K562 (cell line): Measurements from ENCODE around the gene COL15A1. TPM values are rescaled to one million over a fixed set of nuclear protein-coding genes. Genes with fewer than 3 reads are reported as not detected.

Source experiments
- ATAC-seq: fragments of 200-7000 bp; cut with Tn5 transposase; 3 replicates; pipeline ENCODE4 v1.9.1; 2020; ENCODE audit warnings: moderate library complexity
- BruUV-seq: library from RNA; stranded (reverse); fragments of 400-500 nt; replicated peaks from 2 replicates; lab custom pipeline; 2021; lab: Mats Ljungman, UMichigan
- CTCF ChIA-PET: fragments of 300-600 bp; formaldehyde crosslinking; extraction: SDS; loops from one replicate; lab custom pipeline; 2021; ENCODE audit warnings: low intra/inter-chr PET ratio; lab: Yijun Ruan, JAX
- POLR2A ChIA-PET: fragments of 300-600, 350-650 bp; sonication (Branson Sonifier 250); formaldehyde crosslinking; extraction: SDS; loops from one replicate; lab custom pipeline; 2021; ENCODE audit warnings: antibody characterized with exemption, inconsistent platforms; lab: Yijun Ruan, JAX
- DNase-seq, 4 experiments: peaks; one replicate each; pipeline versions ENCODE4 v3.0.0 to v3.0.0-alpha.2; 2011 to 2018; ENCODE audit warnings: low spot score in 3 of 4, mixed read lengths in 3 of 4; ENCODE audit errors: extremely low read depth in 1 of 4
- FAIRE-seq: peaks from 2 replicates; lab custom pipeline; 2011; peaks lifted over from hg19 to GRCh38; lab: Jason Lieb, UNC
- H2AFZ ChIP-seq: 2 replicates; pipeline ENCODE4 v1.6.0; 2011; ENCODE audit warnings: low read depth, low read length, control low read depth, inconsistent platforms
- H3K27ac ChIP-seq: fragments of 200-600 bp; 3 replicates; pipeline ENCODE4 v1.8.0; 2011; ENCODE audit warnings: low read depth, mild to moderate bottlenecking, control low read depth, inconsistent platforms, low read length, moderate library complexity, mixed read lengths; ENCODE audit errors: extremely low read depth
- H3K27me3 ChIP-seq, 2 experiments: fragments of 300-600 bp in 1 of 2; 2 replicates in 1 of 2; 3 replicates in 1 of 2; pipeline versions ENCODE4 v1.6.0 to v1.8.0; 2011; ENCODE audit warnings: inconsistent platforms in 2 of 2, low read length in 2 of 2, mild to moderate bottlenecking in 1 of 2, mixed read lengths in 1 of 2, moderate library complexity in 1 of 2; ENCODE audit not compliant: control insufficient read depth in 2 of 2, insufficient read depth in 2 of 2
- H3K36me3 ChIP-seq: fragments of 300-600 bp; 3 replicates; pipeline ENCODE4 v1.8.0; 2011; ENCODE audit warnings: mild to moderate bottlenecking, low read length, inconsistent platforms; ENCODE audit not compliant: control insufficient read depth, insufficient read depth
- H3K4me1 ChIP-seq, 2 experiments: fragments of 200-600 bp in 1 of 2; replicated peaks in 1 of 2; 2 replicates in 1 of 2; 3 replicates in 1 of 2; pipeline versions ENCODE4 v1.5.1 to v1.8.0; 2011; ENCODE audit warnings: inconsistent platforms in 2 of 2, low read length in 2 of 2, mild to moderate bottlenecking in 1 of 2, mixed read lengths in 1 of 2, moderate library complexity in 1 of 2; ENCODE audit not compliant: control insufficient read depth in 2 of 2, insufficient read depth in 2 of 2
- H3K4me2 ChIP-seq: 2 replicates; pipeline ENCODE4 v1.6.1; 2011; ENCODE audit warnings: low read length, control low read depth, inconsistent platforms, mixed read lengths; ENCODE audit not compliant: insufficient read depth
- H3K4me3 ChIP-seq: fragments of 200-600 bp; sonication (generic), shearing (Covaris generic); 2 replicates; pipeline ENCODE4 v1.5.1; 2016; ENCODE audit warnings: control low read depth, inconsistent platforms
- H3K79me2 ChIP-seq: fragments of 200-600 bp; 3 replicates; pipeline ENCODE4 v1.8.0; 2011; ENCODE audit warnings: low read length, inconsistent platforms; ENCODE audit not compliant: control insufficient read depth, insufficient read depth
- H3K9ac ChIP-seq, 2 experiments: 2 replicates each; pipeline versions ENCODE4 v1.6.0 to v1.6.1; 2011; ENCODE audit warnings: low read depth in 2 of 2, low read length in 2 of 2, control low read depth in 1 of 2, inconsistent platforms in 1 of 2, mild to moderate bottlenecking in 1 of 2, mixed read lengths in 1 of 2; ENCODE audit not compliant: insufficient read depth in 1 of 2
- H3K9me1 ChIP-seq: one replicate; pipeline ENCODE4 v1.6.0; 2011; ENCODE audit warnings: inconsistent platforms, mild to moderate bottlenecking, low read length, moderate library complexity; ENCODE audit not compliant: control insufficient read depth, insufficient read depth
- H3K9me3 ChIP-seq: replicated peaks from 2 replicates; pipeline ENCODE4 v1.5.1; 2011; ENCODE audit warnings: low read depth, low read length, inconsistent platforms; ENCODE audit not compliant: control insufficient read depth, insufficient read depth
- H4K20me1 ChIP-seq: replicated peaks from 2 replicates; pipeline ENCODE4 v1.6.1; 2011; ENCODE audit warnings: low read length, inconsistent platforms, mixed read lengths; ENCODE audit not compliant: control insufficient read depth, insufficient read depth
- FOXA3 ChIP-seq, 2 experiments: fragments of 450-650 bp in 1 of 2; sonication (generic) in 1 of 2; formaldehyde crosslinking; IDR thresholded peaks in 1 of 2; conservative IDR thresholded peaks in 1 of 2; 2 replicates each; pipeline versions ENCODE4 v1.4.0 to v1.8.0; 2020 to 2022; ENCODE audit warnings: mild to moderate bottlenecking in 2 of 2, missing genetic modification reagents in 1 of 2
- MYBL2 ChIP-seq, 2 experiments: fragments of 450-650 bp in 1 of 2; sonication (generic) in 1 of 2; formaldehyde crosslinking in 1 of 2; IDR thresholded peaks; 2 replicates each; pipeline versions ENCODE4 v1.6.1 to v1.8.1; 2017 to 2022; ENCODE audit warnings: borderline replicate concordance in 1 of 2, inconsistent platforms in 1 of 2, low read depth in 1 of 2, mild to moderate bottlenecking in 1 of 2, missing genetic modification reagents in 1 of 2, moderate library complexity in 1 of 2
- NFATC3 ChIP-seq: fragments of 450-650 bp; IDR thresholded peaks from 2 replicates; pipeline ENCODE4 v1.6.1; 2017; ENCODE audit warnings: mild to moderate bottlenecking
- PHB2 ChIP-seq: fragments of 450-650 bp; IDR thresholded peaks from 2 replicates; pipeline ENCODE4 v1.6.1; 2017; ENCODE audit warnings: low read depth
- PREB ChIP-seq: sonication (generic); formaldehyde crosslinking; IDR thresholded peaks from 2 replicates; pipeline ENCODE4 v1.8.1; 2023; ENCODE audit warnings: mild to moderate bottlenecking, missing genetic modification reagents
- PRPF4 ChIP-seq: fragments of 200-400 bp; formaldehyde crosslinking; IDR thresholded peaks from one replicate; pipeline ENCODE4 v1.6.1; 2017; ENCODE audit warnings: low read length, low read depth, mild to moderate bottlenecking; ENCODE audit not compliant: insufficient read depth, poor library complexity, severe bottlenecking
- ZC3H11A ChIP-seq: IDR thresholded peaks from 2 replicates; pipeline ENCODE4 v1.6.1; 2012; ENCODE audit warnings: low read depth, low read length, improper control_type of control experiment
- ZNF644 ChIP-seq: fragments of 200-800 bp; sonication (Bioruptor generic); IDR thresholded peaks from 2 replicates; pipeline ENCODE4 v1.6.1; 2016; ENCODE audit warnings: low read depth, missing genetic modification characterization, missing compliant biosample characterization
- WGBS: fragments of 100-300 bp; shearing (Covaris generic); methylation state at CpG from one replicate; pipeline ENCODE4 v1.1.6; 2016; ENCODE audit warnings: low coverage, mixed read lengths; ENCODE audit not compliant: insufficient coverage; ENCODE audit errors: missing lambda C conversion rate; 5-methylcytosine and 5-hydroxymethylcytosine counted together
- in situ Hi-C: fragments of 300-500 bp; cut with MboI; formaldehyde crosslinking; loops from 4 replicates; pipeline ENCODE4 v1.15.0; 2018; ENCODE audit warnings: inconsistent platforms, mixed read lengths
- intact Hi-C: fragments of 100-400 bp; cut with micrococcal nuclease; formaldehyde crosslinking; loops from 2 replicates; pipeline ENCODE4 v1.14.2; 2022
- polyA plus RNA-seq, 8 experiments: library from polyadenylated mRNA; depleted of rRNA in 4 of 8; stranded (reverse) in 5 of 8; unstranded in 3 of 8; fragments of >200 nt; fragmentation: Nextera tagmentation in 2 of 8; fragmentation: Illumina TruSeq in 1 of 8; extraction: Ambion mirVana in 2 of 8; extraction: Trizol in 1 of 8; gene quantifications; 2 replicates each; pipeline versions ENCODE4 v1.2.1 to v1.2.3, GENCODE V29; 2011 to 2014; ENCODE audit warnings: inconsistent platforms in 1 of 8, missing spikeins in 1 of 8
- total RNA-seq, 7 experiments: library from RNA; depleted of rRNA in 6 of 7; stranded (reverse); fragments of >200 nt in 6 of 7; fragmentation: Illumina TruSeq in 2 of 7; extraction: Trizol in 2 of 7; gene quantifications; 2 replicates each; pipeline versions ENCODE4 v1.2.1 to v1.2.3, GENCODE V29; 2011 to 2021; ENCODE audit warnings: low replicate concordance in 1 of 7
- TF ChIP-seq, protein P1 (sequence below), 2 experiments: fragments of 450-650 bp in 1 of 2; sonication (generic) in 1 of 2; formaldehyde crosslinking; conservative IDR thresholded peaks; 2 replicates each; pipeline versions ENCODE4 v1.4.0 to v1.8.1; 2020 to 2022; ENCODE audit warnings: mild to moderate bottlenecking in 1 of 2, missing genetic modification reagents in 1 of 2
- TF ChIP-seq, protein P2 (sequence below), 2 experiments: fragments of 200-800 bp in 1 of 2; sonication (Bioruptor generic) in 1 of 2; sonication (generic) in 1 of 2; formaldehyde crosslinking in 1 of 2; IDR thresholded peaks in 1 of 2; conservative IDR thresholded peaks in 1 of 2; 2 replicates each; pipeline versions ENCODE4 v1.5.0 to v1.6.1; 2016 to 2020; ENCODE audit warnings: missing compliant biosample characterization in 1 of 2, missing genetic modification characterization in 1 of 2, missing genetic modification reagents in 1 of 2
- TF ChIP-seq, protein P3 (sequence below): fragments of 450-650 bp; conservative IDR thresholded peaks from 2 replicates; pipeline ENCODE4 v1.6.1; 2016; ENCODE audit warnings: missing genetic modification characterization, low read depth, mild to moderate bottlenecking, control low read depth, missing compliant biosample characterization
- TF ChIP-seq, protein P4 (sequence below): fragments of 200-800 bp; sonication (Bioruptor generic); IDR thresholded peaks from 2 replicates; pipeline ENCODE4 v1.6.1; 2017; ENCODE audit warnings: missing genetic modification characterization, missing compliant biosample characterization

The COL15A1 gene
- total and polyA plus RNA-seq, 9 of the 15 experiments (the other 6 are each of a cell fraction or from before 2014, with no cell fraction given) = 0.46 to 5.1 (median 2.6) TPM

DNA sequence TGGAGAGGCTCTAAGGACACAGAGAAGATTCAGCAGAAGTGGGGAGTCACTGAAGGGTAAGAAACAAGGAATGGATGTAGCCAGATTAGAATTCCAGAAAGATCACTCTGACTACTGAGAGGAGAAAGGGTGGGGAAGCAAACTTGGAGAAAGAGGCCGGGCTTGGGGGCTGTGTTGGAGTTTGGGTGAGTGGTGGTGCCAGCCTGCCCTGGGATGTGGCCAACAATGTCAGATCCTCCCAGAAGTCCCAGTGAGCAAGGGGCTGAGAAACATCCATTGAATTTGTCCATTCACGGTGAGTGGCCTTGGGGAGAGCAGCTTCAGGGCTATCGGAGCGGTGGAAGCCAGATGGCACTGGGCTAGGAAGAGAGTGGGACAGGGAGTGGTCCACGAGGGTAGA, 60.4 kb downstream of the COL15A1 start:
- Histone ChIP-seq H3K9me3 (no peaks in the 10 kb centered on the region), H2AFZ (no peak overlapping the region), H3K4me1 (peaks cover 33 to 35% of the 10 kb centered on the region in 2 experiments), H3K27ac (no peak overlapping the region), H3K9ac (no peak overlapping the region; a peak in 1 of 4 replicates), H3K4me2 (no peak overlapping the region), H3K27me3 (no peaks in the 10 kb centered on the region), H4K20me1 (no peaks in the 10 kb centered on the region), H3K36me3 (no peaks in the 10 kb centered on the region), H3K4me3 (no peak overlapping the region), H3K79me2 (no peaks in the 10 kb centered on the region), H3K9me1 (no peaks in the 10 kb centered on the region)
- BruUV-seq = no TSS peak
- ChIA-PET CTCF (no interaction called here), POLR2A (interaction anchor here (0.6 to 1.1 kb wide), 2 partner anchors 10 to 135 kb away, joined by 3 to 5 read pairs; no protein-coding TSS in a partner anchor)
- intact Hi-C loops = no loop called here
- FAIRE-seq = no peak
- no peak for DNase-seq
- ATAC-seq = no peak
- in situ Hi-C loops = no loop called here
- TF ChIP-seq PHB2 (no peak), MYBL2 (IDR thresholded peaks at IDR 0.05; ENCODE audit: low read depth) (no peak), MYBL2 (CRISPR knock-in tag; IDR thresholded peaks at IDR 0.05; ENCODE audit: borderline replicate concordance) (no peak), PREB (CRISPR knock-in tag) (no peak), ZNF644 (tag) (no peak), FOXA3 (CRISPR knock-in tag; conservative IDR thresholded peaks at IDR 0.05 in 1 of 2, IDR thresholded peaks at IDR 0.05 in 1 of 2) (no peak), ZC3H11A (no peak), PRPF4 (no peak), NFATC3 (no peak)
- TF ChIP-seq, protein P1, sequence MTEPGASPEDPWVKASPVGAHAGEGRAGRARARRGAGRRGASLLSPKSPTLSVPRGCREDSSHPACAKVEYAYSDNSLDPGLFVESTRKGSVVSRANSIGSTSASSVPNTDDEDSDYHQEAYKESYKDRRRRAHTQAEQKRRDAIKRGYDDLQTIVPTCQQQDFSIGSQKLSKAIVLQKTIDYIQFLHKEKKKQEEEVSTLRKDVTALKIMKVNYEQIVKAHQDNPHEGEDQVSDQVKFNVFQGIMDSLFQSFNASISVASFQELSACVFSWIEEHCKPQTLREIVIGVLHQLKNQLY (CRISPR knock-in tag; conservative IDR thresholded peaks at IDR 0.05) = no peak
- TF ChIP-seq, protein P2, sequence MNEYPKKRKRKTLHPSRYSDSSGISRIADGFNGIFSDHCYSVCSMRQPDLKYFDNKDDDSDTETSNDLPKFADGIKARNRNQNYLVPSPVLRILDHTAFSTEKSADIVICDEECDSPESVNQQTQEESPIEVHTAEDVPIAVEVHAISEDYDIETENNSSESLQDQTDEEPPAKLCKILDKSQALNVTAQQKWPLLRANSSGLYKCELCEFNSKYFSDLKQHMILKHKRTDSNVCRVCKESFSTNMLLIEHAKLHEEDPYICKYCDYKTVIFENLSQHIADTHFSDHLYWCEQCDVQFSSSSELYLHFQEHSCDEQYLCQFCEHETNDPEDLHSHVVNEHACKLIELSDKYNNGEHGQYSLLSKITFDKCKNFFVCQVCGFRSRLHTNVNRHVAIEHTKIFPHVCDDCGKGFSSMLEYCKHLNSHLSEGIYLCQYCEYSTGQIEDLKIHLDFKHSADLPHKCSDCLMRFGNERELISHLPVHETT (CRISPR knock-in tag; conservative IDR thresholded peaks at IDR 0.05 in 1 of 2, IDR thresholded peaks at IDR 0.05 in 1 of 2) = no peak
- TF ChIP-seq, protein P3, sequence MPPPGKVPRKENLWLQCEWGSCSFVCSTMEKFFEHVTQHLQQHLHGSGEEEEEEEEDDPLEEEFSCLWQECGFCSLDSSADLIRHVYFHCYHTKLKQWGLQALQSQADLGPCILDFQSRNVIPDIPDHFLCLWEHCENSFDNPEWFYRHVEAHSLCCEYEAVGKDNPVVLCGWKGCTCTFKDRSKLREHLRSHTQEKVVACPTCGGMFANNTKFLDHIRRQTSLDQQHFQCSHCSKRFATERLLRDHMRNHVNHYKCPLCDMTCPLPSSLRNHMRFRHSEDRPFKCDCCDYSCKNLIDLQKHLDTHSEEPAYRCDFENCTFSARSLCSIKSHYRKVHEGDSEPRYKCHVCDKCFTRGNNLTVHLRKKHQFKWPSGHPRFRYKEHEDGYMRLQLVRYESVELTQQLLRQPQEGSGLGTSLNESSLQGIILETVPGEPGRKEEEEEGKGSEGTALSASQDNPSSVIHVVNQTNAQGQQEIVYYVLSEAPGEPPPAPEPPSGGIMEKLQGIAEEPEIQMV = no peak
- TF ChIP-seq, protein P4, sequence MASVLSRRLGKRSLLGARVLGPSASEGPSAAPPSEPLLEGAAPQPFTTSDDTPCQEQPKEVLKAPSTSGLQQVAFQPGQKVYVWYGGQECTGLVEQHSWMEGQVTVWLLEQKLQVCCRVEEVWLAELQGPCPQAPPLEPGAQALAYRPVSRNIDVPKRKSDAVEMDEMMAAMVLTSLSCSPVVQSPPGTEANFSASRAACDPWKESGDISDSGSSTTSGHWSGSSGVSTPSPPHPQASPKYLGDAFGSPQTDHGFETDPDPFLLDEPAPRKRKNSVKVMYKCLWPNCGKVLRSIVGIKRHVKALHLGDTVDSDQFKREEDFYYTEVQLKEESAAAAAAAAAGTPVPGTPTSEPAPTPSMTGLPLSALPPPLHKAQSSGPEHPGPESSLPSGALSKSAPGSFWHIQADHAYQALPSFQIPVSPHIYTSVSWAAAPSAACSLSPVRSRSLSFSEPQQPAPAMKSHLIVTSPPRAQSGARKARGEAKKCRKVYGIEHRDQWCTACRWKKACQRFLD (CRISPR knock-in tag) = no peak
- 70% methylated on average over 5 of the region's 5 CpGs for WGBS
